HFFc6 (cell line): Measurements from ENCODE around the gene CCDC74A. TPM values are rescaled to one million over a fixed set of nuclear protein-coding genes. Genes with fewer than 3 reads are reported as not detected.

ENCODE experiments used
- DNase-seq: peaks from one replicate; pipeline ENCODE4 v3.0.0-alpha.2; 2018
- H3K27ac Mint-ChIP-seq: 2 replicates; pipeline ENCODE4 v1.8.0; 2020; ENCODE audit warnings: mild to moderate bottlenecking, mixed read lengths
- H3K27me3 Mint-ChIP-seq: 2 replicates; pipeline ENCODE4 v1.8.0; 2021; ENCODE audit warnings: mild to moderate bottlenecking, moderate library complexity, mixed read lengths; ENCODE audit not compliant: insufficient read depth
- H3K36me3 Mint-ChIP-seq: 2 replicates; pipeline ENCODE4 v1.8.0; 2021; ENCODE audit warnings: low read depth, mixed read lengths
- H3K4me1 Mint-ChIP-seq: 2 replicates; pipeline ENCODE4 v1.8.0; 2020; ENCODE audit warnings: low read depth, mixed read lengths
- H3K4me3 Mint-ChIP-seq: 2 replicates; pipeline ENCODE4 v1.8.0; 2020; ENCODE audit warnings: mild to moderate bottlenecking, moderate library complexity, mixed read lengths
- H3K9me3 Mint-ChIP-seq: 2 replicates; pipeline ENCODE4 v1.8.0; 2020; ENCODE audit warnings: mild to moderate bottlenecking, mixed read lengths
- CTCF ChIP-seq: fragments of 200-600 bp; sonication (generic); IDR thresholded peaks from 2 replicates; pipeline ENCODE4 v1.5.0; 2021; ENCODE audit warnings: antibody characterized with exemption, mild to moderate bottlenecking
- microRNA-seq: library from miRNA; unstranded; fragments of <30 nt; microRNA quantifications from one replicate; pipeline ENCODE4, GENCODE V29; 2019
- total RNA-seq, 6 experiments: library from RNA; stranded (reverse); fragmentation: NEBNext Ultra II Directional; extraction: Animal tissue kit (Norgen Biotek cat#: 25700); gene quantifications; 2 replicates in 1 of 6; 3 replicates in 5 of 6; pipeline ENCODE4 v1.2.3, GENCODE V29; 2021

Gene CCDC74A
- total RNA-seq, 6 experiments from 2014 or later = 5.6 to 8.2 (median 7.3) TPM

GRCh38 chr2:131572175-131572574, 44.5 kb downstream of the CCDC74A start:
- no peak for DNase-seq
- no peaks in the 10 kb centered on the region for H3K36me3 Mint-ChIP-seq
- H3K4me1 Mint-ChIP-seq = no peaks in the 10 kb centered on the region; the same call in 1 of the 2 replicates
- no peak for TF ChIP-seq CTCF
- H3K9me3 Mint-ChIP-seq = no peaks in the 10 kb centered on the region
- H3K27me3 Mint-ChIP-seq = peaks cover 21% of the 10 kb centered on the region
- no peak overlapping the region for H3K4me3 Mint-ChIP-seq
- H3K27ac Mint-ChIP-seq = no peak overlapping the region

GRCh38 chr2:131577812-131578211, 50.1 kb downstream of the CCDC74A start:
- no peak overlapping the region for H3K4me3 Mint-ChIP-seq
- H3K4me1 Mint-ChIP-seq = no peaks in the 10 kb centered on the region
- H3K9me3 Mint-ChIP-seq = no peaks in the 10 kb centered on the region
- no peaks in the 10 kb centered on the region for H3K36me3 Mint-ChIP-seq
- H3K27ac Mint-ChIP-seq = no peak overlapping the region
- no peak for DNase-seq
- peaks cover 22% of the 10 kb centered on the region for H3K27me3 Mint-ChIP-seq
- TF ChIP-seq CTCF = no peak

GRCh38 chr2:131580187-131580586, 52.5 kb downstream of the CCDC74A start:
- Mint-ChIP-seq H3K4me3 (no peak overlapping the region), H3K27ac (no peak overlapping the region), H3K27me3 (peaks cover 10% of the 10 kb centered on the region), H3K4me1 (no peaks in the 10 kb centered on the region), H3K9me3 (no peaks in the 10 kb centered on the region), H3K36me3 (no peaks in the 10 kb centered on the region)
- DNase-seq = no peak
- TF ChIP-seq CTCF = no peak

Small RNA genes lying within 50 kb of the gene (microRNA-seq; reads per million reads assigned to microRNA genes)
- not detected for gene MIR4784

Other genes starting within 250 kb of the CCDC74A start
- gene RAB6D, start 163.7 kb upstream of the CCDC74A start, total RNA-seq = under 1 TPM in 3 of 6 experiments, not detected in 3; 0.07 to 0.13 (median 0.10) TPM
- gene TUBA3D, start 51.8 kb upstream of the CCDC74A start, total RNA-seq = not detected
- 100 to 1,000 TPM in 1 of 6 experiments, 10 to 100 TPM in 5; 82.2 to 109 (median 95.8) TPM for gene MZT2A, start 35.5 kb upstream of the CCDC74A start, total RNA-seq